ENCODE results near the gene CLASRP. TPM values are rescaled to one million over a fixed set of nuclear protein-coding genes. Genes with fewer than 3 reads are reported as not detected.

Gene CLASRP
- total and polyA plus RNA-seq, 2 of the 8 experiments (the other 6 are each of a cell fraction or from before 2014, with no cell fraction given): 22.3 to 71.7 TPM

- TF ChIP-seq TCF12 (IDR thresholded peaks at IDR 0.05; ENCODE audit: low read depth, low read length) (no peak), EP300 (IDR thresholded peaks at IDR 0.05; ENCODE audit: borderline replicate concordance in 1 of 2, low read depth in 2 of 2, low read length in 2 of 2) (no peak), HDAC6 (IDR thresholded peaks at IDR 0.05; ENCODE audit: low read depth, low read length) (no peak), KDM4A (IDR thresholded peaks at IDR 0.05; ENCODE audit: low read depth, low read length, severe bottlenecking) (no peak), PHF8 (conservative IDR thresholded peaks at IDR 0.05; ENCODE audit: low read depth, low read length) (no peak), GABPA (IDR thresholded peaks at IDR 0.05; ENCODE audit: borderline replicate concordance, insufficient read depth, low read length) (no peak)
These were observed 6.4 kb upstream of the CLASRP start (continued) for GRCh38 chr19:45032421-45032820.

All from H1 (cell line).